Measurements from ENCODE around the gene ACAA1.

ACAA1 gene

DNA sequence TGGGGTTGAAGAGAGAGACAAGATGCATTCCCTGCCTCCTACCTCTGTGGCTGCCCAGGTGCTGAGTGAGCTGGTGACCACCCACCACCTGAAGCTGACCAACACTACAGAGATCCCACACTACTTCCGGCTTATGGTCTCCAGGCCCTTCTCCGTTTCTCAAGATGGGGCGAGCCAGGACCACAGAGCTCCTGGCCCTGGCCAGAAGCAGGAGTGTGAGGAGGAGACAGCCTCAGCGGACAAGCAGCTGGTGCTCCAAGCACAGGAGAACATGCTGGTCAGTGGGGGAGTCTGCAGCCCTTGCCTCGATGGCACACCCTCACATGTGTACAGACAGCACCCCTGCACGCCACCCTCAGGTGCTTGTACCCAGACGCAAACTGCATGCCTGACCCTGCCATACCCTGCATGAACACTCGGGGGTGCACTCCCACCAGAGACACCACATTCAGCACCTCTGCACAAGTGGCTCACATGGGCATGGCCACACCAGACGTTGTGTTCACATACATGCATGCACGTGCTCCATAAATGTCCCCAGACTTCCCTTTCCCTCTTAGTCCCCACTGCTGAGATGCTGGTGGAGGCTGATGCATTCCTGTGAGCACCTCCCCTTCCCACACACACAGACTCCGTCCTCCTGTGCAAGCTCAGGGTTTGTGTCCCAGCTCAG, 19.0 kb downstream of the ACAA1 start:
- no peak for DNase-seq

DNA sequence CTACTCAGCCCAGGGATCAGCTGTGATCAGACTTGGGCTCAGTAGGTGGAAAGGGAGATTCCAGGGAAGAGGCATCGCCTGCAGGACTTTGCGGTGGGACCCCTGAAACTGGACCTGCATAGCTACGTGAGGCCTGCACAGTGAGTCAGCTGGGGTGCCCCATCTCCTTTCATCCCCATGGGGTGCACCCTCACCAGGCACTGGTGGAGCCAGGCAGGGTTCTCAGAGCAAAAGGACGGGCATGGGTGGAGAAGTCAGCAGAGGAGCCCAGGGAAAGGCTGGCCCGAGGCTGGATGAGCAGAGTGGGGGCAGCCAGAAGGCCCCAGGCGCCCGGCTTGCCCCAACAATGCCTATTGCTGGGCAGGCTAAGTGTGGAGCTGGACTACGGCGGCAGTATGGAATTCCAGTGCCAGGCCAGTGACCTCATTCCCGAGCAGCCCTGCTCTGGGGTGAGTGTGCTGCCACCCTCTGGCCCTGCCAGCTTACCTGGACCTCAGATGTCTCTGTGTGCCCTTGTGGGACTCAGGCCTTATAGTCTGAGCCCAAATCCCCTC, 19.7 kb downstream of the ACAA1 start:
- DNase-seq = no peak

DNA sequence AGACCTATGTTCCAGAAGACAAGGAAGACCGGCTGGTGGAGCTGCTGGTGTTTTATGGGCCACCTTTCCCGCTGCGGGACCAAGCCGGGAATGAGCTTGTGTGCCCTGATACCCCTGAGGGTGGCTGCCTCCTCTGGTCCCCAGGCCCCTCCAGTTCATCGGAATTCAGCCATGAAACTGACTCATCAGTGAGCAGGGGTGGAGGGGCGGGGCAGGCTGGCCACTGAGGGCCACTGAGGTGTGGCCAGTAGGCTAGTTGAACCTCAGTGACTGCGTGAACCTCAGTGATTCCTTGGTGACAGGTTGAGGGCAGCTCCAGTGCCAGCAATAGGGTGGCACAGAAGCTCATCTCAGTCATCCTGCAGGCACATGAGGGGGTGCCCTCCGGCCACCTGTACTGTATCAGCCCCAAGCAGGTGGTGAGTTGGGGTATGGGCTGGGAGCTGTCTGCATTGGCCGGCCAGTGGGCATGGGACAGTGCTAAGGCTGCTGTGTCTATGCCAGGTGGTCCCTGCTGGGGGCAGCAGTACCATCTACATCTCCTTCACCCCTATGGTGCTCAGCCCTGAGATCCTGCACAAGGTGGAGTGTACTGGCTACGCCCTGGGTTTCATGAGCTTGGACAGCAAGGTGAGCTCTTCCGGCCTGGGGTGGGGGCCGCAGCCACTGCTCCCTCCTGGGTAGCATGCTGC, 20.3 kb downstream of the ACAA1 start:
- no peak for DNase-seq

DNA sequence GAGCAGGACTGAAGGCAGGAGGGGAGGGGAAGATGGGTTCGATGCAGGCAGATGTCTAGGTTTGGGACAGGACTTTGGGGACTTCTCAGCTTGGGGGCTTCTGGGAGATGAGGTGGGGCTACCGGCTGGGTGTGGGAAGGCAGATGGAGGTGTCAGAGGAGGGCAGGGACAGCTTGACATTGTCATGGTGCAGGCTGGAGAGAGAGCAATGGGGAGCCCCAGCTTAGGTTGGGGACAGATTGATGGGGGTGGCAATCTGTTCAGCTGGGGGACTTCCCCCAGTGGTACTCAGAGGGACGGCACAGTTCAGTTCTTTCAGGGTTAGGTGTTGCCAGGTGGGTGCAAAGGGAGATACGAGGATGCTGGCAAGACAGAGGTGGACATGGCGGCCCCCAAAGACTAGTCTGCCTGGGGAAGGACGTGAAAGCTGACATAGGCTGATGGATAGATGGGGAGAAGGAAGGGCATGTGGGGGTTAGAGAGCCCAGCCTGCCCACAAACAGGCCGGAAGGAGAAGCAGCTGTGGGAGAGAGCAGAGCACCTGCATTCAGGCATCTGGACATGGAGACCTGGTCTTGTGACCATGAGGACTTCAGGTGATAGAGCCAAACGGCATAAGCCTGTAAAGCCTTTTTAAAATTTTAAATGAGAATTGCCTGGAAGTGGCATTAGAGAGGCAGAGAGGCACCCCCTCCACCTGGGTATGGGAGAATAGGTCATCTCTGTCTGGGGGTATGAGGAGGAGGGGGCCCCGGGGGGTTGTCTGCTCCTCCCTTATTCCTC, 21.1 kb downstream of the ACAA1 start:
- DNase-seq = no peak

DNA sequence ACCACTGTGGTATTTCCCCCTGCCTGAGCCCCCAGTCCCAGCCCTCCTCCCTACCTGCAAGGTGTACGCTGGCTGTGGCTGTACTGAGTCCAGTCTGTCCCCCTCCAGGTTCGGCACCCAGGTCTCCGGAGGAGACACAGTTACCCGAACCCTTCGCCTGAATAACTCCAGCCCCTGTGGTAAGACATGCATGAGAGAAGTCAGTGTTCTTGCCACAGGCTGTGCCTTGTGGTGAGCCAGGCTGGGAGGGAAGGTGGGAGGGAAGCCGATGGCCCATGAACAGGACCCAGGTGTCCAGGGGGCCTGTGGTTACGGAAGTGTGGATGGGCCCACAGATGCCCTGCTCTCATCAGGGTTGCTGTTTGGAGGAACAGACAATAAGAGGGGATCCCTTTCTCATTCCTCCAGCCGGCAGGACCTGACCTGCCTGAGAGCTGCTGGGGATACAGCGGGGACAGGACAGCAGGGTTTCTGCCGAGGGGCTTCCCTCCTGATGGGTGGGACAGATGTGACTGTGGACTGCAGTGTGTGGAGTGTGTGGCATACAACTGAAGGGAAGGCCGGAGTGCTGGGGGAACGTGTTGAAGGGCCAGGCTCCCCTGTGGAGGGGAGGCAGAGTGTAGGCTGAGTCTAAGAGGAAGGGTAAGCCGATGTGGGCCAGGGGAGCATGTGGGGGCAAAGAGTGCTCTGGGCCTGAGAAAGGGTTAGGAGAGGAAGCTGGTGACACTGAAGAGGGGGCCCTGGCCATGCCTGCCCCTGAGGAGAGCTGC, 21.9 kb downstream of the ACAA1 start:
- no peak for DNase-seq

DNA sequence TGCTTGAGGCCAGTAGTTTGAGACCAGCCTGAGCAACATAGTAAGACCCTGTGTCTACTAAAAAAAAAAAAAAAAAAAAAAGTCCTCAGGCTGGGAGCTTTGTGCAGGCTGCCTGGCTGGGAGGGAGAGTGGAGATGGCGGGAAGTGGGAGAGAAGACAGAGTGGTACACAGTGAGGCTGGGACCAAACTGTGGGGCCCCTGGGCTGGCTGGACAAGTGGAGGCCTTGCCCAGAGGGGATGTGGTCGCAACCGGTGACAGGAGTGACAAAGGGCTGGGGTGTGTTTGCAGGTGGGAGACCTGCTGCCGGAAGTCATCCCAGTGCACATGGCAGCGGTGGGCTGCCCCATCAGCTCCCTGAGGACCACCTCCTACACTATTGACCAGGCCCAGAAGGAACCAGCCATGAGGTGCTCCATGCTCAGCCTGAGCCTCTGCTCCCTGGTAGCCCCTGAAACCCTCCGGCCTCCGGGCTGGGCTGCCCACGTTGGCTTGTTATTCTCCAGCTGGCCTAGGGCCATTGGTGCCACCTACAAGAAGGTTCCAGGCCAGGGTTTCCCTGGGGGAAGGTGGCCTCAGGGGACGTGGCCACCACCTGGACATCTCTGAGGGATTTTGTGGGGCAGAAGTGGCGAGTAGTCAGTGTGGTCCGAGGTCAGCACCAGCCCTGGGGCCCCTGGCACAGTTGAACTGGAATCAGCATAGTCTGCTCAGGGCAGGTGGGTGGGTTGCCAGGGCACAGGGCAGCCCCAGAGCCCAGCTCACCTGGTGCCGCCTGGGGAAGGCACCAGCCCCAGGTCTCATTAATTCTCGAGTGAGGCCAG, 22.7 kb downstream of the ACAA1 start:
- DNase-seq = no peak

DNA sequence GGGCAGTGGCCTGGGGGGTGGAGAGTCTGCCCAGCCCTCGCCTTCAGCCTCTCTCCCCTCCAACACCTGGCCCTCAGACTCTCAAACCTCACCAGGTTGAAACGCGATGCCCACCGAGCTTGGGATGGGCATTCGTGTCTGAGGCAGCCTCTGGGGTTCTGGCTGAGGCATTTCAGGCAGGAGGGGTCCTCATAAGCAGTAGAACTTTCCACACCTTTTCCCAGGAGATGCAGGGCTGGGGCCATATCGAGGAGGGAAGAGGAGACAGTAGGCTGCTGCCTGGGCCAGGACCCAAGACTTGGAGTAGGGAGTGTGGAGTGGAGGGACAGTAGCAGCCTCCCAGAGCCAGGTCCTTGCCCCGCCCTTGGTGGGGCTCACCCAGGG, 24.6 kb downstream of the ACAA1 start:
- DNase-seq = no peak

DNA sequence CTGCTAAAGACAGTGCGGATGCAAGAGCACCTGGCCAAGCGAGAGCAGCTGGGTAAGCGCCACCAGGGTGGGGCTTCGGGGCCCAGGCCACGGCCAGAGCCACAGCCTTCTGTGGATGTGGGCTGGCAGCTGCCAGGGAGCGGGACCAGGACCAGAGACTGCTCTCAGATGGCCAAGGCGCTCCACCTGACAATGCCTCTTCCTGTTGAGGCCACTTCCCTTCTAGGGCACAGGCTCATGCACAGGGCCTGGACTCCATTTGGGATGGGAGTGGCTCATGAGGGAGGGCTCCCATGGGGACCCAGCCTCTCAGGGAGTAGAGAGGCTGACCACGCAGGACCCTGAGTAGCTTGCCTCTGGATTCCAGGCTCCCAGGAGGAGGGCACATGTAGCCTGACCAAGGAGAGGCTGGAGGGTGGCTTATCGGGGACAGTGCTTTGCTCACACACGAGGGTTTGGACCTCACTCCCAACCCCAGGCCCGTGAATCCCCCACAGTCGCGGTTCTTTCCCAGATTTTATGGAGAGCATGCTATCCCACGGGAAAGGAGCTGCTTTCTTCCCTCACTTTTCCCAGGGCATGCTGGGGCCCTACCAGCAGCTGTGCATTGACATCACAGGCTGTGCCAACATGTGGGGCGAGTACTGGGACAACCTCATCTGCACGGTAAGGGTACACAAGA, 25.1 kb downstream of the ACAA1 start:
- DNase-seq = no peak

DNA sequence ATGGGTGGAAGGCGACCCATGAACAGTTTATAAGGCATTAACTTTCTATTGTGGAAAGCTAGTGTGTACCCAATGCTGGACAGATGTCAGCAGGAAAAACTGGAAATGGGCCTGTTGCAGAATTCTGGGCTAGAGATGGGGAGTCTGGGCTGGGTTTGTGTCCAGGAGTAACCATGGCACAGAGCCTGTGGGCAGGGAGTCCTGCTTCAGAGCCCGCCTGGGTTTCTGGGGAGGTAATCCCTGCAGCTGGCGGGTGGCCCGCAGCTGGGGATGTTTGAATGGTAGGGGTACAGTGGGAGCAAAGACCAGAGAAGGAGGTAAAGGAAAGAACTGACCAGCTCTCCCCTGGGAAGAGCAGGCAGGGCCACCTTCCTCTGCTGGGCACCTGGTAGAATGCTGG, 25.7 kb downstream of the ACAA1 start:
- no peak for DNase-seq

DNA sequence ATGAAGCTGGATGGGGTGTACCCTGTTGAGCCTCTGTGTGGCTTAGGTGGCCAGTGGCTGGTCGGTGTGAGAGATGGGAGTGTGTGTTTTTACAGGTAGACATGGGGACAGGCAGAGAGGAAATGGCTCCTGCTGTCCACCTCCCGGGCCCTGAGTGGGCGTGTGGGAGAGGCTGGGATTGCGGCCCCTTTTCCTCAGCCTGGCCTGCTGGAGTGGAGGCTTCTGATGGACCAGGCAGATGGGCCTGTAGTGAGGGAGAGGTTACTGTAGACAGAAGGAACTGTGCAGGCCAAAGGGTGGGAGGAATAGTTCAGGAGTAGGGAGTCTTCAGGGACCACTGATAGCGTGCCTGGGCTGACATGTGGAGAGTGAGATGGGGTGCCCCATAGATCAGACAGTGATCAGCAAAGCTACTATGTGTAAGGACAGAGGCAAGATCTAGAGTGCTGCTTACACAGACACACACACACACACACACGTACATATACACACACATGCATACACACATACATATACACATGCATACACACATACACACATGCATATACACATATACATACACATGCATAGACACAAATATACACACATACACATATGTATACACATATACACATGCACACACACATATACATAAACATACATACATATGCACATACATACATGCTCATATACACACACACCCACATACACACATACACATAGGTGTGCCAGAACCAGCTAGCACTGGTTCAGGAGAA, 26.4 kb downstream of the ACAA1 start:
- no peak for DNase-seq

DNA sequence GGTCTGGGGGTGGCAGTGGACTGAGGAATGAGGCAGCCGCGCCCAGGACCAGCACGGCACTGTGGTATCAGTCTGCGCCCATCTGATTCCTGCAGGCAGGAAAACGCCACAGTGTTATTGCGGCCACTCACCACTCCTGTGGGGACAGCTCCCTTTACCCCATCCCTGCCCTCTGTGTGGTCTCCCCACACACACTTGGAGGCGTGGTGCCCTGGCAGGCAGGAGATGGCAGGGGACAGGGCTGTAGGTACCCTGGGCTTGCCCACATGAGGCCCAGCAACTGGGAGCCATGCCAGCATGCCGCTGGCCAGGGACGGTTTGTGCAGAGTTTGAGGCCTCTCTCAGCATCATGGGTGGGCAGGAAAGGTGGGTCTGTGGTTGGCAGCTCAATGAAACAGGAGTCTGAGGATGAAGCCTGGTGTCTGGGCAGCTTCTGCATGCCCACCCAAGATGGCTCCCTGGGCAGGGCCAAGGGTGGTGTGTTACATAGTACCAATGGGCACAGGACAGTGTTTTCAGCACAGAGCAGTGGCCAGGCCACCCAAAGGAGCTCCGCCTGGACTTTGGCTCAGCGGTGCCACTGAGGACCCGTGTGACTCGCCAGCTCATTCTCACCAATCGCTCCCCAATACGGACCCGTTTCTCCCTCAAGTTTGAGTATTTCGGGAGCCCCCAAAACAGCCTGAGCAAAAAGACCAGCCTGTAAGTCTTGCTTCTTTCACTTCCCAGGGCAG, 27.2 kb downstream of the ACAA1 start:
- no peak for DNase-seq

DNA sequence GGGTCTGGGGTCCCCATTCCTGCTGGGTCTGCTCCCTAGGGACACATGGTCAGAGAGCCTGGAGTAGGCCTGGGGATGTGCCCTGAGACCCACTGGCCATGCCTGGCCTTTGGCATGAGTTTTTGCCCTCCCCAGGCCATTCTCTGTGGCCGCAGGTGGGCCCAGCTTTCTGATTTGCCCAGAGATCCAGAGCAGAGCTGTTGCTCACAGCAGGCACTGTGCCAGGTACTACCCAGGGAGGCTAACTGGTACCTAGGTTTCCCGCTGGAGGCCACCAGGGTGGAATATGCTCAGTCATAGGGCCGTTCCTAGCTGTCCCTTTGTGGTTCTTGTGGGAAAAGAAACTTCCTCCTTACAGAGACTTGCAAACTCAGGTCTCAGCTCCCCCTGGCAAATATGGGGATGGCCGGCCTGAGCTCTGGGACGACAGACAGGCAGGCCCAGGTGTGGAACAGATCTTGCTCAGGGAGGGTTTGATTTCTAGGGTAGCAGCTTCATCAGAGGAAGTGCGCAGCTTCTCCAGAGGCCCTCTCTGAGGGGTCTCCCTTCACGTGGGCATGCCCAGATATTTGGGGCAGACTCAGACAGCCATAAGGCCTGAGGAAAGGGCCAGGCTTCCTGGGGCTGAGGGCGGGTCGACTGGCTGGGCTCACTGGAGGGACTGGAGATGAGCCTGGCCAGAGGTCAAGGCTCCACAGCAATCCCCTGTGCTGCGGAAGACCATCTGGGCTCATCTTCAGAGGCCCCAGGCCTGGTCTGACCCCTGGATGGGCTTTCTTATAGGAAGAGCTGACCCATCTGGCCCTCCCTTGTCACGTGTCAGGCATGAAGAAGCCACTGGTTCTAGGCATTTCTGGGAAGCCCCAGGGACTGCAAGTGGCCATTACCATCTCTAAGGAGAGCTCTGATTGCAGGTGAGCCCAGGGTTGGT, 28.0 kb downstream of the ACAA1 start:
- DNase-seq = no peak

DNA sequence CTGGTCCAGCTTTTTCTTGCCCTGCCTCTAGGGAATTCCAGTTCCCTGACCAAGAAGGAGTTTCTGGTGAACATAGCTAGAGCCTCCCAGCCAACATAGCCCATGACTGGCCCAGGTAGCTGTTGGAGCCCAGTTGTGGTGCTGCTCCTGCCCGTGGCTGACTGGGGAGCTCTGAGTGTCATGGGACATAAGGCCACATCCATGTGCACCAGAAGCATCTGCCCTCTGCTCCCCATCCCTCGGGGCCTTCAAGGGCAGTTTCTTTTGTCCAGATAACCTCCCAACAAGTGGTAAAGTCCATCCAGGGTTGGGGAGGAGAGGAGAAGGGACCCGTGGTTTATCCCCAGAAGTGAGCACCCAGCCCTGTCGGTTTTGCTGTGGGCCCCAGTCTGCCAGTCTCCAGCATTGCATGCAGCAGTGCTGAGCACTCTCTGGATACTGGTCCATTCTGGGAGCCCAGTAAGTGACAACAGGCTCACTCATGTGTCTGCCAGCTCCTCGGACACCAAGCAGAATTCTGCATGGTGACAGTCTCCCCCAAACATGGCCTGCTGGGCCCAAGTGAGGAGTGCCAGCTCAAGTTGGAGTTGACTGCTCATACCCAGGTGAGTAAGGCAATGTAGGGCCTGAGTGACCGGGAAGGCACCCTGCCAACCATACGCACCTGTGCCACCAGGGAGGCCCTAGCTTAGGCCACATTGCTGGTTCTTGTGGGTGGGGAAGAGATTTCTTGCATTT, 28.8 kb downstream of the ACAA1 start:
- DNase-seq = no peak

DNA sequence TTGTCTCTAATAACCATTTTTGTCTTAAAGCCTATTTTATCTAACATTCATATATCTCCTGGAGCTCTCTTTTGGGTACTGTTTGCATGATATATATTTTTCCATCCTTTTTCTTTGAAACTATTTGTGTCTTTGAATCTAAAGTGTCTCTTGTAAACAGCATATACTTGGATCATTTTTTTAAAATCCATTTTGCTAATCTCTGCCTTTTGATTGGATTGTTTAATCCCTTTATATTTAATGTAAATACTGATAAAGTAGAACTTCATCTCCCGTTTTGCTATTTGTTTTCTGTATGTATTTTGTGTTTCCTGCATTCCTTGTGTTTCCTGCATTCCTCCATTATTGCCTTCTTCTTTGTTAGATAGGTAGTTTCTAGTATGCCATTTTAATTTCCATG, 31.4 kb downstream of the ACAA1 start:
- DNase-seq = no peak

DNA sequence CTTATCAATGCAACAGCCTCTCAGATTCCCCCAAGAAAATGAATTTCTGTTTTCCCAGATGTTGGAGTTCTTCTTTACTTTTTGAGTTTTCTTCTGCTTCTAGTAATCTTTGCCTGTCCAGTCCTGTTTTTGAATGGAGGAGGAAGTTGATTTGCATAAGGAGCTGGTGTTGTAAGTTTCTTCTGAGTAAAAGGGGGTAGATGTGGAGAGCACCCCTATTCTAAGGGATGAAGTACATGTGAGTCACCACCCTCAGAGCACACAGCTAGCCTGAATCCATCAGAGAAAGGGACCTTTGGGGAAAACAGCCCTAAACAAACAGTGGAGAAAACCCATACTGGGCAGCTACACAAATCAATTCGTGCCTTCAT, 34.5 kb downstream of the ACAA1 start:
- DNase-seq = no peak

DNA sequence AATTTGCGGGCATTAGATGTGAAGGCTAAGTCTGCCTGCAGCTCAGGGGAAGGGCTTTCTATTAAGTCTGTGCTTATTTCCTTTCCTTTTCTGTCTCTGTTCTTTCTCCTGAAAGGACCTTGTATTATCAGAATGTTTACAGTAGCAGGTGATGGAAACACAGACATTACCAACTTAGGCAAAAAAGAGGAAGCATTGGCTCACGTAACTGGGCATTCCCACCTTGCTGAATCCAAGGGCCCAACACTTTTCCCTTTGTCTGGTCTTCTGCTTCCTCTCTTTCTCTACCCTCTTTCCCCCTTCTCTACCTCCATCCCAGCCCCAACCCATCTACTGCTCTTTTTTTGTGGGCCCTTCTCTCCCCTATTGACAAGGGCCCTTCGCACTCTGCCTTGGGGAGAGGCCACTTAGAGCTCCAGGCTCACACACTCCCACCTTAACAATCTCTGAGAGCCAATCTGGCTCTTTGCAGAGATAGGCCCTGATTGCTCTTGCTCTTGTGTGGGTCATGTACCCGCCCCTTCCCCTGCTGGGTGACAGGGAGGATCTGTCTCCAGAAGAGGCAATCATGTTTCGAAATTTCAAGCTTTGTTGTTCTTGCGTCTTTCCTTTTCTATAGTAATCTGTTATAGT, 35.0 kb downstream of the ACAA1 start:
- no peak for DNase-seq

DNA sequence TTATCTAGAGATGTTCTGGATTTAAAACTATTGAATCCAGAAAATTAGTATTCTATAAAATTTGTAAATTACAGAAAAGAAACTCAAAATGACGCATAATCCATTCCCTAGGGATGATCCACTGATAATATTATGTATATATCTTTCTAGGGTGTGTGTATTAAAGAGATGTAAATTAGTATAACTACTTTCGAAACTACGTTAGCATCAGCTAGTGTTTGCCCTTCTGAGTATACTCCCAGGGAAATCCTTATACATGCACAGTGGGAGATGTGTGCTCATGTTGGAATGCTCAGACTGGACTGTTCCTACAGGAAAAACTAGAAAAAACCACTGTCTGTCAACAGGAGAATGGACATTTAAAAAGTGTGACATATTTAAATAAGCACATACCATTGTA, 36.4 kb downstream of the ACAA1 start:
- no peak for DNase-seq

DNA sequence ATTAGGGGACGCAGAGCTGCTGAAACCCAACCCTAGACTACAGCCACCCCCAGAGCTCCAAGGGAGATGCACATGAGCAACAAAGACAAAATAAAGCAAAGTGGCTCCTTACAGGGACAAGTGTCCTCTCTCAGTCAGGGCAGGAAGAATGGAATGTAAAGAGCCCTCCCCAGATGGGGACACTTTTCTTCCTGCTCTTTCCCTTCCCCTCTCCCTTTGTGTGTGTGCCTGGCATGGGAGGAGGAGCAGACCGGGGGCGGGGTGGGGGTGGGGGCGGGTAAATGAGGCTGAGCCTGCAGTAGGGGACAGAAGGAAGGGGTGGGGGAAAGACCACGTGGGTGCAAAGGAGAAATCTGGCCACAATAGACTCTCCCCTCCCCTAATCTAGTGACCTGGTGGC, 37.4 kb downstream of the ACAA1 start:
- DNase-seq = no peak
